Hindlimb muscle (tissue), 1 donor: ENCODE data around the gene ATF6. TPM values are rescaled to one million over a fixed set of nuclear protein-coding genes. Genes with fewer than 3 reads are reported as not detected.

ENCODE experiments used
- DNase-seq: peaks from one replicate; pipeline ENCODE4 v3.0.0-alpha.2; 2013
- polyA plus RNA-seq: library from polyadenylated mRNA; unstranded; fragments of 120-200 nt; gene quantifications from one replicate; pipeline ENCODE4 v1.2.1, GENCODE V29; 2013; ENCODE audit not compliant: insufficient read length

The ATF6 gene
- polyA plus RNA-seq, 1 donor = 14.8 TPM

- DNase-seq = no peak
Measured at GRCh38 chr1:162006081-162006480, 240.0 kb downstream of the ATF6 start.

GRCh38 chr1:162007466-162007865 is 241.3 kb downstream of the ATF6 start:
- DNase-seq = no peak

GRCh38 chr1:162008799-162009198 is 242.7 kb downstream of the ATF6 start:
- DNase-seq = no peak

- no peak for DNase-seq
Measured at GRCh38 chr1:162009501-162010174, 243.5 kb downstream of the ATF6 start.

GRCh38 chr1:162010175-162010506 is 244.0 kb downstream of the ATF6 start:
- DNase-seq = no peak

- no peak for DNase-seq
Measured at GRCh38 chr1:162011337-162012012, 245.4 kb downstream of the ATF6 start.

GRCh38 chr1:162013289-162013688 is 247.2 kb downstream of the ATF6 start:
- no peak for DNase-seq

Other genes with a start within 250 kb of the ATF6 start
- 0.67 TPM for gene HSPA6, start 241.8 kb upstream of the ATF6 start, polyA plus RNA-seq
- gene FCGR3A, start 216.5 kb upstream of the ATF6 start, polyA plus RNA-seq = 3.4 TPM
- not detected for gene FCGR3B, start 135.1 kb upstream of the ATF6 start, polyA plus RNA-seq
- gene FCGR2B, start 103.2 kb upstream of the ATF6 start, polyA plus RNA-seq = 0.06 TPM
- gene FCRLA, start 59.1 kb upstream of the ATF6 start, polyA plus RNA-seq = 0.46 TPM
- 0.49 TPM for gene FCRLB, start 44.8 kb upstream of the ATF6 start, polyA plus RNA-seq
- 26.3 TPM for gene DUSP12, start 16.5 kb upstream of the ATF6 start, polyA plus RNA-seq